Stomach (tissue), 4 donors: Measurements from ENCODE around the gene PPP1R1A.

Source experiments
- EP300 ChIP-seq: sonication (generic); formaldehyde crosslinking; IDR thresholded peaks from one replicate; pipeline ENCODE4 v1.6.1; 2017; ENCODE audit warnings: antibody characterized with exemption
- POLR2A ChIP-seq, 4 donors: fragments of 450-650 bp; IDR thresholded peaks; one replicate each; pipeline ENCODE4 v1.6.1; 2016; ENCODE audit warnings: antibody characterized with exemption in 4 of 4, control low read depth in 2 of 4, mild to moderate bottlenecking in 1 of 4, moderate library complexity in 1 of 4

GRCh38 chr12:54581412-54581811, 7.0 kb downstream of the PPP1R1A start:
- TF ChIP-seq POLR2A (IDR thresholded peaks at IDR 0.05): no peak
- TF ChIP-seq EP300: no peak
